Right atrium auricular region (tissue), 2 donors: ENCODE data around the gene CAP1. TPM values are rescaled to one million over a fixed set of nuclear protein-coding genes. Genes with fewer than 3 reads are reported as not detected.

ENCODE experiments used
- DNase-seq: peaks from one replicate; pipeline ENCODE4 v3.0.0-alpha.2; 2019; ENCODE audit warnings: low spot score
- H3K27ac ChIP-seq, 2 donors: fragments of 200-600 bp; sonication (generic); 1 replicate in 1 of 2; 2 replicates in 1 of 2; pipeline ENCODE4 v1.5.1; 2016 to 2019
- H3K27me3 ChIP-seq, 2 donors: fragments of 200-600 bp; sonication (generic); one replicate each; pipeline versions ENCODE4 v1.5.1 to v1.6.0; 2017 to 2019
- H3K36me3 ChIP-seq: fragments of 200-600 bp; sonication (generic); one replicate; pipeline ENCODE4 v1.5.1; 2016
- H3K4me1 ChIP-seq, 2 donors: fragments of 200-600 bp; sonication (generic); one replicate each; pipeline versions ENCODE4 v1.5.1 to v1.6.0; 2017 to 2019
- H3K4me3 ChIP-seq, 2 donors: fragments of 200-600 bp; sonication (generic); 1 replicate in 1 of 2; 2 replicates in 1 of 2; pipeline ENCODE4 v1.5.1; 2017 to 2019; ENCODE audit warnings: mild to moderate bottlenecking in 1 of 2, moderate library complexity in 1 of 2
- H3K9me3 ChIP-seq, 2 donors: fragments of 200-600 bp; sonication (generic); one replicate each; pipeline ENCODE4 v1.5.1; 2019
- CTCF ChIP-seq, 2 donors: fragments of 200-600 bp; sonication (generic); IDR thresholded peaks; one replicate each; pipeline ENCODE4 v1.5.1; 2019; ENCODE audit warnings: antibody characterized with exemption in 2 of 2
- total RNA-seq, 2 donors: library from RNA; depleted of rRNA; stranded (reverse); fragments of >200 nt; gene quantifications; one replicate each; pipeline ENCODE4 v1.1.0, GENCODE V29; 2016

The CAP1 gene
- total RNA-seq, 2 donors from 2014 or later = 58.9 to 111 TPM

GRCh38 chr1:40096977-40097782 is 56.7 kb downstream of the CAP1 start, which contains the start of gene PPT1:
Gene PPT1 (minus strand): TSS chr1:40097252. CDS start chr1:40097238, 14 bp downstream.
- peak; percentile 74 for DNase-seq
- H3K4me3 ChIP-seq = peak within 1 kb of the TSS; percentile 58 to 63
- peaks cover under 1% of the 10 kb centered on the region for H3K36me3 ChIP-seq
- peaks cover 0 to 2% of the 10 kb centered on the region in 2 donors for H3K9me3 ChIP-seq
- H3K4me1 ChIP-seq = peaks cover 0 to 6% of the 10 kb centered on the region in 2 donors
- peak in 1 of 2 donors; percentile 42 for TF ChIP-seq CTCF (IDR thresholded peaks at IDR 0.05)
- peak within 1 kb of the TSS; percentile 25 to 57 for H3K27ac ChIP-seq
- no peaks in the 10 kb centered on the region for H3K27me3 ChIP-seq

- Histone ChIP-seq H3K4me1 (peaks cover 0 to 6% of the 10 kb centered on the region in 2 donors), H3K36me3 (no peaks in the 10 kb centered on the region), H3K4me3 (no peak overlapping the region), H3K27ac (no peak overlapping the region), H3K27me3 (no peaks in the 10 kb centered on the region), H3K9me3 (peaks cover 0 to 16% of the 10 kb centered on the region in 2 donors)
- DNase-seq = no peak
- no peak for TF ChIP-seq CTCF (IDR thresholded peaks at IDR 0.05)
Measured at GRCh38 chr1:40102038-40102437, 61.5 kb downstream of the CAP1 start.

- no peak for TF ChIP-seq CTCF (IDR thresholded peaks at IDR 0.05)
- Histone ChIP-seq H3K27ac (no peak overlapping the region), H3K9me3 (peaks cover 0 to 16% of the 10 kb centered on the region in 2 donors), H3K4me1 (no peaks in the 10 kb centered on the region), H3K36me3 (no peaks in the 10 kb centered on the region), H3K27me3 (no peaks in the 10 kb centered on the region), H3K4me3 (no peak overlapping the region)
- DNase-seq = no peak
Measured at GRCh38 chr1:40102896-40103295, 62.4 kb downstream of the CAP1 start.

- H3K36me3 ChIP-seq = no peaks in the 10 kb centered on the region
- H3K9me3 ChIP-seq = peaks cover 0 to 22% of the 10 kb centered on the region in 2 donors
- DNase-seq = no peak
- H3K4me1 ChIP-seq = no peaks in the 10 kb centered on the region
- H3K27me3 ChIP-seq = no peaks in the 10 kb centered on the region
- H3K4me3 ChIP-seq = no peak overlapping the region
- no peak for TF ChIP-seq CTCF (IDR thresholded peaks at IDR 0.05)
- no peak overlapping the region for H3K27ac ChIP-seq
Measured at GRCh38 chr1:40105028-40105427, 64.5 kb downstream of the CAP1 start.

- Histone ChIP-seq H3K36me3 (no peaks in the 10 kb centered on the region), H3K4me3 (no peak overlapping the region), H3K27me3 (no peaks in the 10 kb centered on the region), H3K4me1 (no peaks in the 10 kb centered on the region), H3K27ac (no peak overlapping the region), H3K9me3 (peaks cover 0 to 29% of the 10 kb centered on the region in 2 donors)
- TF ChIP-seq CTCF (IDR thresholded peaks at IDR 0.05) = no peak
- no peak for DNase-seq
Measured at GRCh38 chr1:40107290-40107959, 66.9 kb downstream of the CAP1 start.
